COR-L47 (cell line): ENCODE data around the gene OR8H3.
"Not testable (repeated sequence)": the region's sequence is repeated elsewhere in the genome, so short reads cannot be mapped to it uniquely, and the experiment has no call there.

Experiments
- DNase-seq: peaks from one replicate; lab custom pipeline; 2025; lab: John Stamatoyannopoulos, UW

The OR8H3 gene, protein sequence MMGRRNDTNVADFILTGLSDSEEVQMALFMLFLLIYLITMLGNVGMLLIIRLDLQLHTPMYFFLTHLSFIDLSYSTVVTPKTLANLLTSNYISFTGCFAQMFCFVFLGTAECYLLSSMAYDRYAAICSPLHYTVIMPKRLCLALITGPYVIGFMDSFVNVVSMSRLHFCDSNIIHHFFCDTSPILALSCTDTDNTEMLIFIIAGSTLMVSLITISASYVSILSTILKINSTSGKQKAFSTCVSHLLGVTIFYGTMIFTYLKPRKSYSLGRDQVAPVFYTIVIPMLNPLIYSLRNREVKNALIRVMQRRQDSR

DNA sequence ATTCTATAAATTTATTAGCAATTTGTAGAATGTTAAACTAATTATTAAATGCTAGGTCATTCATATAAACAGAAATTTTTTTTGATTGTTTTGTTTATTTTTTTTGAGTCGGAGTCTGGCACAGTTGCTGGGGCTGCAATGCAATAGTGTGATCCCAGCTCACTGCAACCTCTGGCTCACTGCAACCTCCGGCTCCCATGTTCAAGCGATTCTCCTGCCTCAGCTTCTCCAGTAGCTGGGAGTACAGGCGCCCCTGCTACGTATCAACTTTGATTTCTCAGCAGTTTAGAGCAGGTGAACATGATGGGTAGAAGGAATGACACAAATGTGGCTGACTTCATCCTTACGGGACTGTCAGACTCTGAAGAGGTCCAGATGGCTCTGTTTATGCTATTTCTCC lies at the start of gene OR8H3:
Gene OR8H3 (plus strand): TSS at position 301 of the 400 bp plus-strand sequence. CDS start 0 bp downstream, at position 301.
- no peak for DNase-seq

GRCh38 chr11:56089697-56090096 lies 32.5 kb upstream of the OR8H3 start:
- DNase-seq: no peak

GRCh38 chr11:56093008-56093407 lies 29.2 kb upstream of the OR8H3 start, which contains the start of gene OR8I2:
Gene OR8I2, plus strand, starts transcription at chr11:56093308. Its CDS starts 0 bp downstream, at chr11:56093308.
- DNase-seq: no peak

GRCh38 chr11:56103210-56103737 lies 18.9 kb upstream of the OR8H3 start, which contains the start of gene OR8H2:
Gene OR8H2, plus strand, starts transcription at chr11:56103687. Its CDS starts 1,356 bp downstream, at chr11:56105043.
- no peak for DNase-seq

DNA sequence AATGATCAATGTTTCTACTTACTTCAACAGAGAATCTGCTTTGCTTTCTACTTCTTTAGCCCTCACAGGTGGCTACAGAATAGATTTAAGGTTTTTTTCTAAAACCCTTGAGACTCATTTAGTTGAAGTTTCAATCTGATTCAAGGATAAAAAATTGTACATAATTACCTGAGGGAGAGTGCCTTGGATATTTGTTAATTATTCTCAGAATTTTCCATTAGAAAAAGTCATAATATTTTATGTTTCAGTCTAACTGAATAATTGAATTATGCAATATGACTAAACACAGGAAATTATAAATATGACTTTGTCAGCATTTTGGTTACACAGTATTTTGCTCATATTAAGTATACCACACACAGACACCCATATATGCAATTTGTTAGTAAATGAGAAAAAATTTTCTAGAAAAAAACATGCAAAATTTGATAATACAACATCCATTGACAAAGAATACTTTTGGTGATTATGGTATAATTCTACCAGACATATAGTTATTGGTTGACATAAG lies 18.0 kb downstream of the OR8H3 start, which contains the start of gene OR8J3:
Gene OR8J3 (minus strand): TSS at position 51 of the 511 bp plus-strand sequence. CDS start 2,483 bp downstream, outside the sequence.
- no peak for DNase-seq

DNA sequence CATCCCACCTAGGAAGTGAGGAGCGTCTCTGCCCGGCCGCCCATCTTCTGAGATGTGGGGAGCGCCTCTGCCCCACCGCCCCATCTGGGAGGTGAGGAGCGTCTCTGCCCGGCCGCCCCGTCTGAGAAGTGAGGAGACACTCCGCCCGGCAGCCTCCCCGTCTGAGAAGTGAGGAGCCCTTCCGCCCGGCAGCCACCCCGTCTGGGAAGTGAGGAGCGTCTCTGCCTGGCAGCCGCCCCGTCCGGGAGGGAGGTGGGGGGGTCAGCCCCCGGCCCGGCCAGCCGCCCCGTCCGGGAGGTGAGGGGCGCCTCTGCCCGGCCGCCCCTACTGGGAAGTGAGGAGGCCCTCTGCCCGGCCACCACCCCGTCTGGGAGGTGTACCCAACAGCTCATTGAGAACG lies 21.5 kb downstream of the OR8H3 start:
- not testable (repeated sequence) for DNase-seq

DNA sequence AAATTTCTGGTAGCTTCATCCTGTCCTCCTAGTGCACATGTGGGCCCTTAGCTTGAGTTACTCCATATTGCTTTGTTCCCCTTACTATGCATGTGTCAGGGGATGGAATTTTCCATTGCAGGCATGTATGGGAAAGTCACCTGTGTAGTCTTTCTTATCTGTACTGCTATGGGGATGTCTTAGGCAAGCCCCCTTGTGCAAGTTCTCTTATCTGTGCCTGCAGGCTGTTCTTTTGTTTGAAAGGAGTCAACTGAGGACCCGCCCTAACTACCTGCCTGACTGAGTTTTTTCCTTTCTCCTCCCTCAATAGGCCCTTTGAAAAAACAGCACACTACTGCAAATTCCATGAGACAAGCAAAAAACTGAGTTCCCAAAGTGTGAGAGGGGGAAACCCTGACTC lies 29.2 kb downstream of the OR8H3 start:
- no peak for DNase-seq

DNA sequence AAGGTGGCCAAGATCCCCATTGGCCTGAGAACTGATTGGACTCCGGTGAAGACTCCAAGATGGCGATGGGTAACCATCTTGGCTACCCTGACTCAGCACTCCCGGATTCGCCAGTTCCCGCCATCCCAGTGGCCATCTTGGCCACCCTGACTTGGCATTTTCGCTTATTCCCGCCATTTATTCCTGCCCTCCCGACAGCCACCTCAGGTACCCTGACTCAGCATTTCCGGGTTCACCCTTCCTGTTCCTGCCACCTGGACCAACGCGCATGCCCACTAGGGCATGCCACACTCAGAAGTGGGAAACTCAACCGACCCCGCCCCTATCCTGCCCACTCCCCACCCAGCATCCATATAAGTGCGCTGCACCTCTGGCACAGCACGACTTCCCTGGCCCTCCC lies 30.2 kb downstream of the OR8H3 start:
- no peak for DNase-seq

DNA sequence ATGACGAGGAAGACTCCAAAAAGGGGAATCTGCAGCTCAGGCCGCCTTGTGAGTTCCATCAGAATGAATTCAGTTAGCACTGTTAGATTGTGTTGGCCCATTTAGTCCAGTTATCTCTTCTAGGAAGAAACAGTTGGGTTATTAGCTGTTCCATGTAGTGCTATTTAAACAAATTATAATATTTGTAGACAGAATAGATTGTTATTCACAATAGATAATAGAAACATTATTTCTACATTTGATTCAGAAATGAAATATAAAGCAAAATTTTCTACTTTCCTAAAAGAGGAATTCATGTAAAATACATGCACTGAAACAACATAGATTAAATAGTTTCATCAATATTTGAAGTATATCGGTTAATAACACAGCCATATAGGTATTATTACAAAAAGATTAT lies 38.0 kb downstream of the OR8H3 start, which contains the start of gene OR8K5:
Gene OR8K5 (minus strand): TSS at position 101 of the 400 bp plus-strand sequence. CDS start 0 bp downstream, at position 101.
- DNase-seq: no peak

- no peak for DNase-seq
These were observed 41.6 kb downstream of the OR8H3 start for GRCh38 chr11:56163804-56164203.

GRCh38 chr11:56172256-56172830 lies 50.2 kb downstream of the OR8H3 start:
- DNase-seq: no peak
